ENCODE data around the gene DLL4.

Gene DLL4

DNA sequence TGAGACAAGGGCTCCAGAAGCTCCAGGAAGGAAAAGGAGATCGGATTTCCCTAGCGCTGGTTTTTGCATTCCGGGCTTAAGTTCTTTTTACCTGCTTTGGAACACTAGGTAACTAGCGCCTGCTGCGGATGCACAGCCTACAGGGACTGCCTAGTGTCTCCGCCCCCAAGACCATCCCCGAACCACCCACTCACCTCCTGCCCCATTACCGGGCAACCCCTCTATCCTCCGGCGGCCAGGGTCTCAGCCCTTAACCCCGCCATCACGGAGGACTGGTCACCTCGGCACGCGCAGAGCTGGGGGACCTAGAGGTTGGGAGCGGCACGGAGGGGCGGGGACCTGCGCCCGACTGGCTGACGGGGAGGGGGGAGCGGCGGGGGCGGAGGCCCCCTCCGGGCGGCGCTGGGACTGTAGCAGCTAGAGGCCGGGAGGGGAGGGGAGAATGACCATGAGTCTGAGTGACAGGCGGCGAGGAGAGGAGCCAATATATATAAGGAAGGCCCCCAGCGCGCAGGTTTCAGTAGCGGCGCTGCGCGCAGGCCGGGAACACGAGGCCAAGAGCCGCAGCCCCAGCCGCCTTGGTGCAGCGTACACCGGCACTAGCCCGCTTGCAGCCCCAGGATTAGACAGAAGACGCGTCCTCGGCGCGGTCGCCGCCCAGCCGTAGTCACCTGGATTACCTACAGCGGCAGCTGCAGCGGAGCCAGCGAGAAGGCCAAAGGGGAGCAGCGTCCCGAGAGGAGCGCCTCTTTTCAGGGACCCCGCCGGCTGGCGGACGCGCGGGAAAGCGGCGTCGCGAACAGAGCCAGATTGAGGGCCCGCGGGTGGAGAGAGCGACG lies at the start of gene DLL4:
Gene DLL4, plus strand, starts transcription at position 520 of the 839 bp plus-strand sequence. CDS start 329 bp downstream, outside the sequence.
- Histone ChIP-seq H3K9ac (ENCODE audit: low read length) (peak within 1 kb of the TSS; percentile 54), H3K4me2 (ENCODE audit: low read length) (peak within 1 kb of the TSS; percentile 95), H3K27ac (ENCODE audit: low read length) (no peak within 1 kb of the TSS), H3K36me3 (replicated peaks; ENCODE audit: low read depth, low read length) (no peaks in the 10 kb centered on the region), H3K9me3 (ENCODE audit: insufficient read depth, low read length) (no peaks in the 10 kb centered on the region), H3K27me3 (ENCODE audit: low read depth, low read length) (peaks cover 15% of the 10 kb centered on the region), H3K79me2 (ENCODE audit: low read length) (no peaks in the 10 kb centered on the region), H3K4me3 (ENCODE audit: low read length) (peak within 1 kb of the TSS; percentile 88), H2AFZ (ENCODE audit: low read depth, low read length) (peak within 1 kb of the TSS; percentile 76), H4K20me1 (ENCODE audit: insufficient read depth, low read length) (no peaks in the 10 kb centered on the region), H3K4me1 (ENCODE audit: low read length) (peaks cover 23% of the 10 kb centered on the region)
- TF ChIP-seq, protein P1, sequence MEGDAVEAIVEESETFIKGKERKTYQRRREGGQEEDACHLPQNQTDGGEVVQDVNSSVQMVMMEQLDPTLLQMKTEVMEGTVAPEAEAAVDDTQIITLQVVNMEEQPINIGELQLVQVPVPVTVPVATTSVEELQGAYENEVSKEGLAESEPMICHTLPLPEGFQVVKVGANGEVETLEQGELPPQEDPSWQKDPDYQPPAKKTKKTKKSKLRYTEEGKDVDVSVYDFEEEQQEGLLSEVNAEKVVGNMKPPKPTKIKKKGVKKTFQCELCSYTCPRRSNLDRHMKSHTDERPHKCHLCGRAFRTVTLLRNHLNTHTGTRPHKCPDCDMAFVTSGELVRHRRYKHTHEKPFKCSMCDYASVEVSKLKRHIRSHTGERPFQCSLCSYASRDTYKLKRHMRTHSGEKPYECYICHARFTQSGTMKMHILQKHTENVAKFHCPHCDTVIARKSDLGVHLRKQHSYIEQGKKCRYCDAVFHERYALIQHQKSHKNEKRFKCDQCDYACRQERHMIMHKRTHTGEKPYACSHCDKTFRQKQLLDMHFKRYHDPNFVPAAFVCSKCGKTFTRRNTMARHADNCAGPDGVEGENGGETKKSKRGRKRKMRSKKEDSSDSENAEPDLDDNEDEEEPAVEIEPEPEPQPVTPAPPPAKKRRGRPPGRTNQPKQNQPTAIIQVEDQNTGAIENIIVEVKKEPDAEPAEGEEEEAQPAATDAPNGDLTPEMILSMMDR (IDR thresholded peaks at IDR 0.05; ENCODE audit: low read depth, low read length) = no peak
- TF ChIP-seq EZH2phosphoT487 (IDR thresholded peaks at IDR 0.05; ENCODE audit: low read depth) = no peak

DNA sequence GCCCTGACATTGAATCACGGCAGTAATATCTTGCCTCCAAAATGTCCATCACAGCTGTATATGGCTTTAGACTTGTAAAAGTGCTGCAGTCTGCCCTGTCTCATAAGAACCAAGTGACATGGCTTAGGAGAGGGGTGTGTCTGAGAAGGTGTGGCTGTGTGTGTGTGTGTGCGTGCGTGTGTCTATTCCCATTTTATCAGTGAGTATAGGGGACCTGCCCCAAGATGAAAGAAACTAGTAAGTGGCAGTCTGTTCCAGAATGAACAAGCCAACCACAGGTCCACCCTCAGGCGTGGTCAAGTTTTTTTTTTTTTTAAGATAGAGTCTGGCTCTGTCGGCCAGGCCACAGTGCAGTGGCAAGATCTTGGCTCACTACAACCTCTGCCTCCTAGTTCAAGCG lies 49.5 kb upstream of the DLL4 start:
- Histone ChIP-seq H3K4me2 (ENCODE audit: low read length) (no peak overlapping the region), H2AFZ (ENCODE audit: low read depth, low read length) (no peak overlapping the region), H3K79me2 (ENCODE audit: low read length) (no peaks in the 10 kb centered on the region), H3K27me3 (ENCODE audit: low read depth, low read length) (no peaks in the 10 kb centered on the region), H3K36me3 (replicated peaks; ENCODE audit: low read depth, low read length) (no peaks in the 10 kb centered on the region), H3K27ac (ENCODE audit: low read length) (no peak overlapping the region), H4K20me1 (ENCODE audit: insufficient read depth, low read length) (no peaks in the 10 kb centered on the region), H3K4me3 (ENCODE audit: low read length) (no peak overlapping the region), H3K4me1 (ENCODE audit: low read length) (peaks cover 13% of the 10 kb centered on the region), H3K9ac (ENCODE audit: low read length) (no peak overlapping the region), H3K9me3 (ENCODE audit: insufficient read depth, low read length) (no peaks in the 10 kb centered on the region)
- TF ChIP-seq EZH2phosphoT487 (IDR thresholded peaks at IDR 0.05; ENCODE audit: low read depth) = no peak

DNA sequence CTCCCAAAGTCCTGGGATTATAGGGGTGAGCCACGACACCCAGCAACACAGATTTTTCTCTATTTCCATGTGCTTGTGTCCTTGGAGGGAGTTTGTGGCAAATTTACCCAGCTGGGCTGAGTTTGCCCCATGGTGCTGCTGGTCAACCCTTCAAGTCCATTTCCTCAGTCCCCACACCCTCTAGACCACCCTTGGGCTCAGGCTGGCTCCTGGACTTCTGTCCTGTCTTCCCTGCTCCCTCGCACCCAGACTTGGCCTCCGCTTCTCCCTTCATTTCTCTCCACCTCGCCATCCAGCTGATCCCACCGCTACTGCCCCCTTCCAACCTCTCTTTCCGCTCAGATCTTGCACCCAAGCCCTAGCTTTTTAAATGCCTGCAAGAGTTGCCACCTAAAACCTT lies 47.8 kb upstream of the DLL4 start:
- no peak overlapping the region for H2AFZ ChIP-seq (ENCODE audit: low read depth, low read length)
- peaks cover 11% of the 10 kb centered on the region for H3K4me1 ChIP-seq (ENCODE audit: low read length)
- no peak overlapping the region for H3K9ac ChIP-seq (ENCODE audit: low read length)
- no peak for TF ChIP-seq EZH2phosphoT487 (IDR thresholded peaks at IDR 0.05; ENCODE audit: low read depth)
- TF ChIP-seq, protein P1 (IDR thresholded peaks at IDR 0.05; ENCODE audit: low read depth, low read length) = no peak
- H4K20me1 ChIP-seq (ENCODE audit: insufficient read depth, low read length) = no peaks in the 10 kb centered on the region
- H3K27ac ChIP-seq (ENCODE audit: low read length) = no peak overlapping the region
- no peaks in the 10 kb centered on the region for H3K36me3 ChIP-seq (replicated peaks; ENCODE audit: low read depth, low read length)
- H3K79me2 ChIP-seq (ENCODE audit: low read length) = no peaks in the 10 kb centered on the region
- H3K9me3 ChIP-seq (ENCODE audit: insufficient read depth, low read length) = no peaks in the 10 kb centered on the region
- H3K4me2 ChIP-seq (ENCODE audit: low read length) = no peak overlapping the region
- H3K27me3 ChIP-seq (ENCODE audit: low read depth, low read length) = no peaks in the 10 kb centered on the region
- H3K4me3 ChIP-seq (ENCODE audit: low read length) = no peak overlapping the region

DNA sequence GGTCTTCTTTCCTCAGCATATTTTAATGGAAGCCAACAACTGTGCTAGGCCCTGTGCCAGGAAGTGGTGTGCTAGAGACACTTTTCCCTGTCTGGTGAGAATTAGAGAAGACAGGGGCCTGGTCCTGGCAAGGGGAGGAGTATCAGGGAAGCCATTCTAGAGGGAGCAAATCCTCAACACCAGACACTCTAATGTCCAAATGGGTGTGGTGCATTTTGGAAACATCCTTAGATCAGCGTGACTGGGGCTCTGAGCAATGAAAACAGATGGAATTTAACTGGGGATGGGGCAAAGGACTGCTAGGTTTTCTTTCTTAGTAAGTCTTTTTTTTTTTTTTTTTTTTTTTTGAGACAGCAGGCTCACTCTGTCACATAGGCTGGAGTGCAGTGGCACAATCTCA lies 42.6 kb upstream of the DLL4 start:
- H3K27me3 ChIP-seq (ENCODE audit: low read depth, low read length) = no peaks in the 10 kb centered on the region
- no peak overlapping the region for H2AFZ ChIP-seq (ENCODE audit: low read depth, low read length)
- H3K79me2 ChIP-seq (ENCODE audit: low read length) = no peaks in the 10 kb centered on the region
- no peak overlapping the region for H3K4me2 ChIP-seq (ENCODE audit: low read length)
- no peaks in the 10 kb centered on the region for H3K36me3 ChIP-seq (replicated peaks; ENCODE audit: low read depth, low read length)
- H3K4me1 ChIP-seq (ENCODE audit: low read length) = no peaks in the 10 kb centered on the region
- H3K9ac ChIP-seq (ENCODE audit: low read length) = no peak overlapping the region
- H3K27ac ChIP-seq (ENCODE audit: low read length) = no peak overlapping the region
- H3K9me3 ChIP-seq (ENCODE audit: insufficient read depth, low read length) = no peaks in the 10 kb centered on the region
- TF ChIP-seq, protein P1 (IDR thresholded peaks at IDR 0.05; ENCODE audit: low read depth, low read length) = no peak
- TF ChIP-seq EZH2phosphoT487 (IDR thresholded peaks at IDR 0.05; ENCODE audit: low read depth) = no peak
- no peaks in the 10 kb centered on the region for H4K20me1 ChIP-seq (ENCODE audit: insufficient read depth, low read length)
- H3K4me3 ChIP-seq (ENCODE audit: low read length) = no peak overlapping the region

Measured in OCI-LY3 (cell line).